HG02571 (cell line): ENCODE results near the gene MFF.
"Not testable (repeated sequence)": the region's sequence is repeated elsewhere in the genome, so short reads cannot be mapped to it uniquely, and the experiment has no call there.

Experiments used
- ATAC-seq: cut with Tn5 transposase; IDR thresholded peaks from one replicate; pipeline ENCODE4 v1.9.1; 2021; ENCODE audit warnings: mild to moderate bottlenecking, moderate library complexity; ENCODE audit not compliant: unreplicated experiment

Gene MFF

GRCh38 chr2:227326783-227327182 is 1.7 kb downstream of the MFF start:
- ATAC-seq: no peak

DNA sequence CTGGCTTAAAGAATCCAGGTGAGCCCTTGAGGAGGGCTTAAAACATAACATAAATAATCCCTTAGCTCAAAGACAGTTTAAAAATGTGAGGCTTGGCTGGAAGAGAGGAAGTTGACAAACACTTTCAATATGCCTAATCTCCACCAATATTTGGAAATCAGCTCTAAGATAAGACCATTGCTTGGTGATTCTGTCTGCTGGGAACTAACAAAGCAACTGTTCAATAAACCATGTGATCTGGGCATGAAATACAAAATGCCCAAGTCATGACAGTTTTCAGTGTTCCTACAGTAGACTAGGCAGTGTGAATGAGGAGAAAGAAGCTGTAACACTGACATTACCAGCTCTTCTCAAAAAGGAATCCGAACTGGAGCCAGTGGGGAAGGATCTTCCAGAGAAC is 10.7 kb downstream of the MFF start:
- ATAC-seq: no peak

- no peak for ATAC-seq
Observed at GRCh38 chr2:227337442-227337841, 12.4 kb downstream of the MFF start.

DNA sequence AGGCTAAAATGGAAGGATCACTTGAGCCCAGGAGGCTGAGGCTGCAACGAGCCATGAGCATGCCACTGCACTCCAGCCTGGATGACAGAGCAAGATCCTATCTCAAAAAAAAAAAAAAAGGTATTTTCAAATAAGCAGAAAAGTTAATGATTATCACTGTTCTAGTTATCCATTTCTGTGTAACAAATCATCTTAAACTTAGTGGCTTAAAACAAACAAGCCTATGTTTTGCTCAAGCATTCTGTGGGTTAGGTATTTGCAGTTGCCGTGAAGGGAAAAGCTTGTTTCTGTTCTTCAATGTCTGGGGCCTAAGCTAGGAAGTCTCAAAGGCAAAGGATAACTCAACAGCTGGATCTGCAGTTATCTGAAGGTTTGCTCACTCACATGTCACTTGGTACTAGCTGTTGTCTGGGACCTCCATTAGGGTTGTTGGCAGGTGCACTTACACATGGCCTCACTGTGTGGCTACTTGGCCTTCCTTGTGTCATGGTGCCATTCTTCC is 14.1 kb downstream of the MFF start:
- ATAC-seq: no peak

- no peak for ATAC-seq
Observed at GRCh38 chr2:227340106-227340505, 15.1 kb downstream of the MFF start.

DNA sequence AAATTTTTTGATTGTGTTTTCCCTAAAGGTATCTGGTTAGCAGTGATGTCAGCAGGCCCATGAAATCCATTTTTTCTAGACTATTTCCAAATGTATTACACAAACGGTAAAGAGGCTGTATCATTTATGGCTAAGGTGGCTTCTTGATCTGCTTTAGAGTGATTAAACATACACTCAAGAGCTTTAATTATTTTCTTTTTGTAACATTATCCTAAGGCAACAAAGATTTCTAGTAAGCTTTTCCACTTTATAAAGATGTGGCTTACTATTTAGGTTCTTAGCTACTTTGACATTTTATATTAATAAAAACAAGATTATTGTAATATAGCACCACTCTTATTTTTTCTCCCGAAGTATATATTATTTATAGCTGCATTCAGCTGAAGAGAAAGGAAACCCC is 16.5 kb downstream of the MFF start:
- no peak for ATAC-seq

DNA sequence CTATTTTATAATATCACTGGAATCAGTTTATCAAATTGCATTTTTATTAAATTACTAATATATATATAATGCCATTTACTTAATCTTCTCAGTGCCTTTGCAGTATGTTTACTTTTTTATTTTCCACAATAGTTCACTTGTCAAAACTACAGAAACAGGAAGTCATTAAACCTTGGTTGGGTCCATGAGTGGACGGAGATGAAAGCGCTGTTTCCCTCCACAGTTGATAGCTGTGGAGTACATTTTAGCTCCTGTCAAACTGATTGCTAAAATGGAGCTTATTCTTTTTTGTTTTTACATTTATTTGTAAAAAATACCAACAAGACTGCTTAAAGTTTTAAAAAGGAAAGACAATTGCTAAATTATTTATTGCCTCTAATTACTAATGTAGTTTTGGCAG is 19.2 kb downstream of the MFF start:
- no peak for ATAC-seq

GRCh38 chr2:227347117-227347516 is 22.1 kb downstream of the MFF start:
- ATAC-seq: no peak

GRCh38 chr2:227348324-227348723 is 23.3 kb downstream of the MFF start:
- no peak for ATAC-seq

DNA sequence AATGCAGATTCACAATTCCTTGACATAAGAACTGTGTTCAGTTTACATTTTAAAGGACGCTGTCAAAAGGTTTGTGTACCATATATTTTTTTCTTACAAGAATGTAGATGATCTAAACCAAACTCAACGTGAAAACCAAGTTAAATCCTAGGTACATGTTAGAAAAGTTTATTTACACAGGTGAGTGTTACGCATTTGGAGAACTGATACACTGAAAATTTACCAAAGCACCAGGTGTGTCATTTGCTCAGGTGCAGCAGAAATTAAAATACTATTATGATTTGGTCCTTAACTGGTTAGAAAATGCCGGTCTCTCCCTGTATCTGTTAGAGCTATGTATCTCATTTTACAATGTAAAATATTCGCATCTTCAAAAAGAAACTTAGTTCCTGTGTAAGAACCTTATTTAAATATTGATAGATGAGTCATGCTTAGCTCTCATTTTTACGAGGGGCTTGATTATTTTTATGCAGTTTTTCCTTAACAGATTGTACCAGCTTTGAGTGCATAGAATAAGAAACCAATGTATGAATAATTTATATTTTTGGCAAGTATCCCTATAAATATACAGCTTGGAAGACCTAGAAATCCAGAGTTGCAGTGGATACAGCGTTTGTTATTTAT is 25.1 kb downstream of the MFF start:
- no peak for ATAC-seq

DNA sequence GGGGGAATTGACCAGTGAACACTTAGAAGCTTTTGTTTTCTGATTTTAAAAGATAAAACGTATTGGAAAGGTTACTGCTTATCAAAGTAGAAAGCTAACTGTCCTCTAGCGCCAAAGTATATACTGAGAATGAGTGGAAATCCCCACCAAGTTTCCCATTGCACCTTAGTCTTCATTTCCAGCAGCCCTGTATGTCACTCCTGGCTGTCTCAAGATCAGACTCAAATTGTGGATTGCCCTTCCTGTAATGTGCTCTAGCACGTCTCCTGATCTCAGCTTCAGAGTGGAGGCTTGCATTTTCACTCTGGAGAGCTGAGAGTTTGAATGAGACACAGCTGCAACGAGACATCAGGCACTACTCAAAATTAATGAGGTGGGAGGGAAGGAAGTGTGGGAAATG is 26.6 kb downstream of the MFF start:
- peak; percentile 81 for ATAC-seq

DNA sequence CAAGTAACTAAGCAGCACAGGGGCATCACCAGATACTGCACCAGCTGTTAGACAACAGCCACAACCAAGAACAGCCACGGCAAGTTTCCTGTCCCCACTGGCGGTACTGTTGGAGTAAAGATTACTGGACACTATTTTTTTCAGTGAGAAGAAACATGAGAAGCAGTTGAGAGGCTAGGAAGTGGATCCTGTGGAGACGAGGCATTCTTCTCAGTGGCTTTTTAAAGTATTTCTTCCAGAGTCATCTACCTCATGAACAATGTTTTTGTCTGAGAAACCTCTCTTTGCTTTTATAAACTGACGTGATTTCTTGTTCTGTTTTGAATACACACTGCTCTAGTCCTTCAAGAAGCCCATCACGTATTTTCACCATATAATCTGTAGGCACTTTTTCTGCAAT is 35.3 kb downstream of the MFF start:
- no peak for ATAC-seq

GRCh38 chr2:227363756-227364155 is 38.7 kb downstream of the MFF start:
- no peak for ATAC-seq

- not testable (repeated sequence) for ATAC-seq
Observed at GRCh38 chr2:227364585-227365263, 39.7 kb downstream of the MFF start.

GRCh38 chr2:227365833-227366232 is 40.8 kb downstream of the MFF start:
- ATAC-seq: no peak

GRCh38 chr2:227366769-227367426 is 41.8 kb downstream of the MFF start:
- ATAC-seq: no peak

GRCh38 chr2:227367427-227367795 is 42.4 kb downstream of the MFF start:
- ATAC-seq: no peak

DNA sequence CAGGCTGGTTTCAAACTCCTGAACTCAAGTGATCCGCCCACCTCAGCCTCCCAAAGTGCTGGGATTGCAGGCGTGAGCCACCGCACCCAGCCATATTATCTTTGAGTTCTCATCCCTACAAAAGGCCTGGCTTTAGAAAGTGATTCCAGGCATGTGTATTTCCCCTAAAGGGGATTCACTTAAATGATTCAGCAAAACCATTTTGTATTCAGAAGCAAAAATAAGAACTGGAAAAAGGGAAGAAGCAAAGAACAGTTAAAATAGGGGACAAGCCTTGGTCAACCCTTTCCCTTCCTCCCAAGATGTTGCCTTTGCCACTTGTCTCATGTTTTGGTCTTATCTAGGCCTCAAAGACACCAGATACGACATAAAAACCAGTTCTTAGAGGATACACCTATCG is 43.5 kb downstream of the MFF start:
- no peak for ATAC-seq

DNA sequence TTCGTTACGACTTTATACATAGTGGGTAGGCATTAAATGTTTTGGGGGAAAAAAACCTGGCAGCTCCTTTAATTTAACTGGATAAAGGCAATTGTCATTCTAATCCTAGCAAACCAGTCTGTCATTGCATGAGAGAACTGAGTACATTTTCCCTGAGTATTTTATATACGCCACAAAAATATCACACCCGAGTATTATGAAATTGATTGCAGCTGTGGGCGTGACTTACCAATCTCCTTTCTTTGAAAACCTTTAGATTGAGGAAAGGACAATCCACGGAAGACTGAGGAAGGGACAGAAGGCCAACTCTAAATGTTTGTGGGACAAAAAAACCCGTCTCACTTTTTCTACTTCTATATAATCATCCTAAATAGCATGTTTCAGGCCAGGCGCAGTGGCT is 45.0 kb downstream of the MFF start:
- ATAC-seq: no peak

GRCh38 chr2:227370791-227371312 is 45.8 kb downstream of the MFF start:
- no peak for ATAC-seq

- no peak for ATAC-seq
Observed at GRCh38 chr2:227373389-227373788, 48.3 kb downstream of the MFF start.

GRCh38 chr2:227374158-227374557 is 49.1 kb downstream of the MFF start:
- no peak for ATAC-seq
